GM18499 (cell line): Measurements from ENCODE around the gene TOR1AIP2.
"Not testable (repeated sequence)": the region's sequence is repeated elsewhere in the genome, so short reads cannot be mapped to it uniquely, and the experiment has no call there.

Source experiments
- ATAC-seq: cut with Tn5 transposase; IDR thresholded peaks from one replicate; pipeline ENCODE4 v1.9.1; 2021; ENCODE audit warnings: moderate number of reproducible peaks; ENCODE audit not compliant: insufficient read depth, unreplicated experiment

Gene TOR1AIP2

DNA sequence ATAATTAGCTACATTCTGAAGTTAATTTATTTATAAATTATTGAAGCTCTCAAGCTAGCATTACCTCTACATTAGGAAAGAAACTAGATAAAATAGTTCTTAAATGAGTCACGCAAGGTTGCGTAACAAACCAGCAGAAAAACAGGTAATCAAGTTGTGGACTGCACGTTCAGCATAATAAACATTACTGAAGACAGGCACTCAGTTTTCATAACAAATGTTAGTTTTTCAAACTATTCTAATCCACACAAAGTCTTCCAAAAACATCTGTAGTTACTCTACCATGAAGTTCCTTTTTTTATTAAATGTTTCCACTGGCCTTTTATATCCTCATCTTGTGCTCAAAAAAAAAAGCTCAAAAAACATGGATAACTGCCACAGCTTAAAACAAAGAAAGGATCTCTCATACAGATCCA, 1.3 kb downstream of the TOR1AIP2 start:
- ATAC-seq = no peak

DNA sequence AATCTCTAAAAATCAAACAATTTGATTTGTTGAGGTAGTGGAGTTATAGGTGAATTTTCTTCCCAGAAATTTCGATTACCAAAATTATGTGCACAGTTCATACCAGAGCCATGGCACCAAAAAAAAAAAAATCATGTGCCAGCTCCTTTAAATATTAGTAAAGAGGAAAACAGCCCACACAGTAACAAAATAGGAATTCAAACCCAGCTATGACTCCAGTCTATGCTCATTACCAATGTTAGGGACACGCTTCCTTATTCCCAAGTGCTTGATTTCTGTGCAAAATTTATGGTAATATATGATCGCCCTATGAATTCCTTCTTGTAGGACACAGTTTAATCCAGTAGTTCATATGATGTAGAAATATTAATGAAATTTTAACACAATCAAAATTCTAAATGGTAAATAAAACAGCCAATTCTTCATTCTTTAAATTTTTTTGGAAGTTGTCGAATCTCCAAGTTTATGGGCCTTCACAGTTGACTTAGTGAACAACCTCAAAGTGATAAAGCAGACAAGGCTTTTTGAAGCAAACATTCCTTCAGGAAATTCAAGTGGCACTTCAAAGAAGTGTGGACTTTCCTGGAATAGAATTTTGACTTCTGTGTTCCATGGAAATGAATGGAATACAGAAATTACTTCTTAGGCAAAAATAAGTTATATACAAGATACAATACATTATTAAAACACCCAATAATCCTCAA, 1.9 kb downstream of the TOR1AIP2 start:
- ATAC-seq = no peak

DNA sequence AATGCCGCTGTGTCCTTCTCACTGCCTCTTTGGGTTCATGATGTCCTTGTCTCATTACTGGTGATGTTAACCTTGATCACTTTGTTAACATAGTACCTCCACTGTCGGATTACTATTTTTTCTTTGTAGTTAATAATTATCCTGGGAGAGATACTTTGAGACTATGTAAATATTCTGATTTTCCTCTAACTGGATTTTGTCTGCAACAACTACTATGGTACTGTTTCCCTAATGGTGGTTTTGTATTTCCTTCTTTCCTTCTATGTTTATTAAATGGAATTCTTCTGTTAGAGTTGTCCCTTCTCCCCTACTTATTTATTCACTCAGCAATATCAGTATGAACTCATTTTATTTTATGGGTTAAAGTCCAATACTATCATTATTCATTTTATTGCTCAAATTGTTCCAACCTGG, 4.2 kb downstream of the TOR1AIP2 start:
- ATAC-seq = no peak

DNA sequence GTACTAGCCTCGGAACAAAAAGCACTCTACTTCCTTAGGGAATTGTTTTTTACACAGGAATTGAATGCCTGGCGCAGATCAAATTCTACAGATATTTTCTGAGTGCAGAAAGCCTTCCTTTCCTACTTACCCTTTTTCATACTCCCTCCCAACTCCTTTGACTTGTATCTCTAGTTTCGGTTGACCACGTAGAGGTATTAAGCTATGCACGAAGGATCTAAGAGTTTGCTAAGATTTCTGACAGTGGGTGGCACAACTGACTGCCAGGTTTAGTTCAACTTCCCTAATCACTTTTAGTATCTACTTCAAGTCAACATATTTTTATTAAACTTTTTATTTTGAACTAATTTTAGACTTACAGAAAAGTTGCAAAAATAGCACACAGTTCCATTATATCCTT, 5.0 kb downstream of the TOR1AIP2 start:
- ATAC-seq = no peak

DNA sequence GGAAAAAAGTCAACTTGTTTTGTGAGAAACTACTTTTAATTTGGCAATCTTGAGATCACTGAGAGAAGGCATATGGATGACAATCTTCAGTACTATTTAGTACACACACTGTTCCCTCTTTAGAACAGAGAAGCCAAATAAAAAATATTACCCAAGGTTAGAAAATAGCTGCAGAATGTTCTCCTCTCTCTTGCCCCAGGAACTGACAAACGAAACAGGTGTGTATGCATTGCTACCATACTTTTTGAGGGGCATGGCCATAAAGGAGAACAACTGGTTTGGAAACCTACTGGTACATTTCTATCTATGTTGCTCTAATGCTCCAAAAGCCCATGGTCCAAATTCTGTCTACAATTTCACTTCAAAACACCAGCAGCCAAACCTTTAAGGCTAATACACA, 5.7 kb downstream of the TOR1AIP2 start:
- no peak for ATAC-seq

DNA sequence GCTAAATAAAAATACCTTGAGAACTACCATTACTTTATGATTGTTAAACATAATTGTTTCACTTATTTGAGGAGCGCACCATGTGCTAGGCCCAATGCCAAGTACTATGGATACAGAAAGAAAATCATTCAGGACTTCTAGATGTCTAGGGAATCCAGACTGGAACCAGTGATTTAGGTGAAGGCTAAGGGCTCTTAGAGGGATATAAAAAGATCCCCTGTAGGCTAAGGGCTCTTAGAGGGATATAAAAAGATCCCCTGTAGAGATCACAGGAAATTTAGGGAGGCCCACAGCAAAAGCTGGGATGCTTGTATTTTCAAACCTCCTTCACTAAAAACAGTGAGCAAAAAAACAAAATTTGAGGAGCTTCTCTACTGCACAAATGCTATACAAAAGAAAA, 6.7 kb downstream of the TOR1AIP2 start:
- ATAC-seq = no peak

DNA sequence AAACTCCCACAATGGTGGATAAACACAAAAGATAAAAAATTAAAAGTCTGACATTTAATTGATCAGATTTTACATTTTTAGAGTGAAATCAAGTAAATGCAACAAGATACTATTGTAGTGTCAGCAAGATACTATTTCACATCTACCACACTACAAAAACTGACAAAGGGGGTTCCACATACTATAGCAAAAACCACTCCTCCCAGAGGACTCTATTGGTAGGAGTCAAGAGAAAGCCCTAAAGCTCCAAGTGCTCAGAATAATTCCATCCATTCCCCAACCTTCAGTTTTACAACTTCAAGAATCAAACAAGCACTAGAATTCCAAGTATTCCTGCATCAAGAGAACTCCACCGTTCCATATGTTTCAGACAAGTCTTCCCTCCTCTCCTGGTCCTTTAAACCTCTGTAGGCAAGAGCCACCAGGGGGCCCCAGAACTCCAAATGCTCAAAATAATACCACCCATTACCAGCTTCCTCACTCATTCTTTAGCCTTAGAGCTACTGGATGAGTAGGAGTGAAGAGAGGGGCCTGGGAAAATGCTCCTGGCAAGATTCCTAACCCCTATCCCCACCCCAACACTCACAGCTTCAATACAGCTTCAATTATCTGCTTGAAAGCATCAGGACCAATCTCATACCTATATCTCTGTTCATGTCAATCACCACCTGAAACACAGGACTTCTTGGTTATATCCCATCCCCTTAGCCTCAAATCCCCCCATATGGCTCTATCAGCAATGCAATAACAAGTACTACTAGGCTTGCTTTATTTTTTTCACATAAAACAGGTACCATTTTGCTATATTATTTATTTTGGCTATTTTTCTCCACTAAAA, 9.9 kb downstream of the TOR1AIP2 start:
- ATAC-seq = no peak

DNA sequence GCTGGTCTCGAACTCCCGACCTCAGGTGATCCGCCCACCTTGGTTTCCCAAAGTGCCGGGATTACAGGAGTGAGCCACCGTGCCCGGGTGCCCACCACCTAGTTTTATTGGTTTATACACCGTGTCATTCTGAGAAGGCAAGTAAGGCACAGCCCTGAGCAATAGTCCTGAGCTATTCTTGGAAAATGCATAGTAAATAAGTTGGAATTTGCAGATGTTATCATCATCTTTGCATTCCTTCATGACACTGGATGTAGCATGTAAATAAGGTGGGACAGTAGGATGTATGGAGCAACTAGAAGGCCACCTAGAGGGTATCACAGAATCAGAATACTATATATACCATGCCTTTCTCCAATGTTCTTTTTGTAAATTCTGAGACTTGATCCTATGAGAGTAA, 11.0 kb downstream of the TOR1AIP2 start:
- ATAC-seq = no peak

DNA sequence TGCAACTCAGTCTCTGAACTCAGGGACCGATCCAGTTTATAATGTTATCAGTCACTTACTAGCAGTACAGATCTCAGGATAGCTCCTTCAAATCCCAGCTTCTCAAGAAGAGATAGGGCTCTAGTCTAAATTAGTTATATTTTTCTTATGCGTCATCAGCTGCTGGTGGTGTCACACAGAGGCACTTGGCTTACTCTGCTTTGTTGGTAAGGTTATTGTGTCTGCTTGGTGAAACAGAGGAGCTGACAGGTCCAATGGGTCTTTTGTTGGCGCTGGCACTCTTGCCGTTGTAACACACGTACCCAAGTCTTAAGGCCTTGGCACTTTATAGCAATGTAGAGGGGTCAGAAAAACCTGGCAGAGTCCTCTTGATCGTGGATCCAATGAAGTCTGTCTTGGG, 12.2 kb downstream of the TOR1AIP2 start:
- no peak for ATAC-seq

DNA sequence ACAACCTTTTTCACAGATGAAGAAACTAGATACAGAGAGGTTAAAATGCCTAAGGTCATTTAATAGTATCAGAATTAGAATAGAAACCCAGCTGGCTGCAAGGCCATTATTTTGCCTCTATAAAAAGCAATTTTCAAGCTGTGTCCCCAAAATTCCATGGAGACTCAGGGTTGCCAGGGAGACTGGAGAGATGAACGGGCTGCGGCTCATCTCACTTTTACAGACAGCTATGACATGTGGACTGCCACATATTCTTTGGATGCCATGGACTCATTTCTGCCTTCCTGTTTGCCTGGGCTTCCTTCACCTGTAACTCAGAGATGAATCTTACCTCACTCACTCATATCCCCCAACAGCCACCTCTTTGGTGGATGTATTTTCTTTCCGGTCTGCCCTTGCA, 17.0 kb downstream of the TOR1AIP2 start:
- no peak for ATAC-seq

DNA sequence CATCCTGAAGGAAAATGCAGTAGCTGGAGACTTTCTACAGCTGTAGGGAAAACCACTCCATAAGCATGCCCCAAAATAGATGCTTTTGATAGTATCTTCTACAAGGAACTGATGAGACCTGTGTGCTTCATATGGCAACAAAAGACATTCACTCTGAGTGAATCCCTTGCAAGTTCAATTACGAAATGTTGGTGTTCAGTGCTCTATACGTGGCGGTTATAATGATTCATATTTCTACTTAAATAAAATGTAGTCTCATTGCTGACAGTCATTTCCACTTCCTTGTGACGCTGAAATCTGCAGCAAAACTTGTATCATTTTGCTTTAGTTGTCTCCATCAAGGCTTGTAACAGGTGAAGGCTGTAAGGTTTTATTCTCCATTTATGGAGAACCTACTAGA, 20.6 kb downstream of the TOR1AIP2 start:
- no peak for ATAC-seq

DNA sequence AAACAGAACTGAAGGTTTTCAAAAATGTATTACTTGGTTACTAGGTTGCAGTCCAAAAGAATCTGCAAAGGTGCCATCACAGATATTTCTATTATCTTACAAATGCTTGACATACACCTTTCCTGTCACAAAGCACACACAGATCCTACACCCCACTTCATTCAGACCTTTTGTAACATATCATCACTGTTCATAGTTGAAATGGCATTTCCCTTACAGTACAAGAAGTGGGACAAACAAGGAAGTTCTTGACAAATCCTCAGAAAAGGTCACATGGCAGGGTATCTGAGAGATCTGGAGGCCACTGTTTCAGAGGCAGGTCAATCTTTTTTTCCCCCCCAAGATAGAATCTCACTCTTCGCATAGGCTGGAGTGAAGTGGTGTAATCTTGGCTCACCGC, 21.3 kb downstream of the TOR1AIP2 start:
- ATAC-seq = no peak

DNA sequence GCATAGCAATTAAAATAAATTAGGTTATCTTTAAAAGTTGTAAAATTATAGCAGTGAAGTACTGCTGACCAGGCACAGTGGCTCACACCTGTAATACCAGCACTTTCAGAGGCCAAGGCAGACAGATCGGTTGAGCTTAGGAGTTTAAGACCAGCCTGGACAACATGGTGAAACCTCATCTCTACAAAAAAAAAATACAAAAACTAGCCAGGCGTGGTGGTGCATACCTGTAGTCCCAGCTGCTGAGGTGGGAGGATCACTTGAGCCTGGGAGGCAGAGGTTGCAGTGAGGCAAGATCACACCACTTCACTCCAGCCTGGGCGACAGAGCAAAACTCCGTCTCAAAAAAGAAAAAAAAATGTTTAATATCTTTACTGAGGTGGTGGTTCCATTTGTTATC, 21.8 kb downstream of the TOR1AIP2 start:
- ATAC-seq = not testable (repeated sequence)

DNA sequence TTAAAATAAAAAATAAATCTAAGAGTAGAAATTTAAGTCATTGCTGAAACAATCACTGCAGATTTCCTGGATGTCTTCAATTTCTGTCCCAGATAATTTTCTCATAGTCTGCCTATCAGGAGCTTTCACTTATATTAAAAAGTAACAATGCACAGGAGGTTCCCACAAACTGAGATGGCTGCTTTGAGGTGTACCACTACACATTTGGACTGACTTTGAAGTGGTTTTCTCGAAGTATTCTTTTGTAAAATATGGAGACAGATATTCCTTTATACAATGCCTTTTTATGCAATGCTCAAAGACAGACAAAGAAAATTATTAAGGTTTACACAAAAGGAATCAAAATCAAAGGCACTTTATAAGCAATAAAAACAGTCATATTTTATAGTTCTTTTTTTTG, 24.5 kb downstream of the TOR1AIP2 start:
- no peak for ATAC-seq

DNA sequence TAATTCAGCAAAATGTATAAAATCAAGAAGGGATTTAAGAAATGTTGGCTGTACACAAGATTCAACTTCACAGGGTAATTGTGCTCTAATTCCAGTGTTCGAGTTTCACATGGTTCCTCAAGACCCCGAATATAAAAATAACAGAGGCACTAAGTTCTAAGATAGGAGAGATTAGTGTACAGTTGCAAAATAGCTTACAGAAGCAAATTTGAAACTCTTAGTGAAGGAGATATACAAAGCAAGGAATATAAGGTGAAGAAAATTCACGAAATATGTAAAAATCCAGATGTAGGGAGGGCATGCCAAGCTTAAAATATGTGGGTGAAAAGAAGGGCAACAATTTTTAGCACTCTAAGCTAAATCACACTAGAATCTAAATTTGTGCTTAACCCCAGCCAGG, 29.4 kb downstream of the TOR1AIP2 start:
- no peak for ATAC-seq

DNA sequence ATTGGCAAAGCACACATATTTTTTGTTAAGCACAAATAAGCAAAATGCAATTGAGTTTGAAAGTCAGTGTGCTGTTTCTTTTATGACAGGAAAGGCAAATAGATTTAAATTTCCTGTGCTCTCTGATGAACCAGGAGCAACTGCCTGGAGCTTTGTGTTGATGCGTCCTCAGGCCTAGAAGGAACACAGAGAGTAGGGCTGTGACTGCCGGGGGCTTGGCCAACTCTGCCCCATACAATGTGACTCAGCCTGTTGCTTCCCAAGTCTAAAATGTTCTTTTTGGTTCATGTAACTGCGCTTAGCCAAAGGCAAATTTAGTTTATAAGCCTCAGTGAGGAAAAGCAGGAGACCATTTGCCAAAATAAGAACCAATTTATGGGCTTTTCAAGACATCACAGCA, 37.5 kb downstream of the TOR1AIP2 start:
- ATAC-seq = no peak

DNA sequence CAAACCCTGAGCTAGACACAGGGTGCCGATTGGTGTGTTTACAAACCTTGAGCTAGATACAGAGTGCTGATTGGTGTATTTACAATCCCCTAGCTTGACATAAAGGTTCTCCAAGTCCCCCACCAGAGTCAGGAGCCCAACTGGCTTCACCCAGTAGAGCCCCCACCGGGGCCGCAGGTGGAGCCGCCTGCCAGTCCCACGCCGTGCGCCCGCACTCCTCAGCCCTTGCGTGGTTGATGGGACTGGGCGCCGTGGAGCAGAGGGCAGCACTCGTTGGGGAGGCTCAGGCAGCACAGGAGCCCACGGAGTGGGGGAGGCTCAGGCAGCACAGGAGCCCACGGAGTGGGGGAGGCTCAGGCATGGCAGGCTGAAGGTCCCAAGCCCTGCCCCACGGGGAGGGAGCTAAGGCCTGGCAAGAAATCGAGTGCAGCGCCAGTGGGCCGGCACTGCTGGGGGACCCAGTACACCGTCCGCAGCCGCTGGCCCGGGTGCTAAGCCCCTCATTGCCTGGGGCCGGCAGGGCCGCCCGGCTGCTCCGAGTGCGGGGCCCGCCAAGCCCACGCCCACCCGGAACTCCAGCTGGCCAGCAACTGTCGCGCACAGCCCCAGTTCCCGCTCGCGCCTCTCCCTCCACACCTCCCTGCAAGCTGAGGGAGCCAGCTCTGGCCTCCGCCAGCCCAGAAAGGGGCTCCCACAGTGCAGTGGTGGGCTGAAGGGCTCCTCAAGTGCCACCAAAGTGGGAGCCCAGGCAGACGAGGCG, 40.7 kb downstream of the TOR1AIP2 start:
- not testable (repeated sequence) for ATAC-seq

DNA sequence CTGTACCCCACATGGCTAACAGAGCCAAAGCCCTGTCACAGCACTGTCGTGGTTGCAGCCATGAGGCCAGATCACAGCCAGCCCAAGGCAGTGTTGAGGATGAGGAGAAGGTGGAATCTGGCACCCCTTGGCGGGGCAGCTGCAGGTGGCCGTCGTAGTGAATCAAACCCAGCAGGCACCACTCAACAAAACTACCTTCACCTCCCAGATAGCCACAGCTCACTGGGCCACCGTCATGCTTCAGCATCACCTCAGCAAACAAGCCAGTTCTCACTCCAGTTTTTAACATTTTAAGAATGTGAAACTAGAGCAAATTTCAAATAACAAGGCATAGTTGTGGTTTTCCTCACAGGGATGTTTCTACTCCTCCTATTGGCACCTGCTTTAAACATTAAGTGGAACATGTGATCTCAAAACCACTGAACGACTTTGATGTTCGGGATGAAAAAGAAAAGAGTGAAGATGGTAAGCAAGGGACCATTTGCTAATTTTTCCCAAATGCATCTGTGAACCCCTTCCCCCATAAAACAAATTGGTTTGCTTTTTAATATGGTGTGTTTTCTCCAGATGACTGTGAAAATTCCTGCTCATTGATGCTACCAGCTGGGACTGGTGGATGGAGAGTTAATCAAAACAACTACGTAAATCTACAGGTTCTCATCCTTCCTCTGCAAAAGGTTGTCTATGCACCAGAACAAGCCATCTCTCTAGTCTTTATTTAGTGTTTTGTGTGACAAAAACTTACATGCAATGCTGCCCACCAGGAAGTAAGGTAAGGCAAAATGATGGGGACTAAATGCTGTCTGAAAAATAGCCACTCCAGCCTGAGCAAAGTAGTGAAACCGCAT, 45.5 kb downstream of the TOR1AIP2 start:
- no peak for ATAC-seq

DNA sequence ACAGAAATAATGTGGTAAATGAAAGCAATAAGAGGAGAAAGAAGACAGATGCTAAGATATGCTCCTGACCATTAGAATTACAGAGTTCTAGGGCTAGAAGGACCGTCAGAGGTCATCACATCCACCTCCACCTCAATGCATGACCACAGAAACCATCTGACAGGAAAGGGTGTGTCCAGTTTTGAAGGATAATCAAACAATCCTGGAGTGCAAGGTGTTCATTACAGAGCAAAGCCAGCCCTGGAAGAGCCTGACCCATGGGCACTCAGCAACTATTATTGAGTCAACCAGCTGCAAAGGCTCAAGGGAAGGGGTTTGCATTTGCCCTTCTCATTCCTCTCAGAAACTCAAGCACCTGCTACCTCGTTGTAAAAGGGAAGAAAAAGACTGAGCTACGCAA, 46.4 kb downstream of the TOR1AIP2 start:
- no peak for ATAC-seq

DNA sequence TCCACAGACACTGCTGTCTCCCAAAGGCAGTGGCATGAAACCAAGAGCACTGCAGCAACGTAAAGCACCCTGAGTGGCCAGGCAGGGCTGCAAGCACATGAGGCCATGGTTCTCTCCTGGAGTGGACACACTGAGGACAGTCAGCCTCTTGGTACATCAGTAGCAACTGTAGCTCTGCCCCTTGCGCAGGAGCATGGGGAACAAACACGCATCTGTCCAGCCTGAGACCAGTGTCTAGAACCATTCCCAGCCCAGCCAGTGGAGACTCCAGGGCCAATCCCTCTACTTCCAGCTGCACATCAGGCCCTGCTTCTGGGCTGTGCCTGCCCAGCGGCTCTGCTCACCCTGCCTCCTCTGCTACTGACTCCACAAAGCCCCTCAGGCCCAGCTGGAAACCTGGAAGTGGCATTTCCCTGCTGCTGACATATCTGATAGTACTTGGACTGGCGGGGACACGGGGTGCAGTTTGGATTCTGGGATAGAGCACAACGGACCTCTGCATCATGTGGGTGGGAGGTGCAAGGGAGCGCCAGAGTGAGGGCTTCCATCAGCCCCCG, 49.0 kb downstream of the TOR1AIP2 start:
- no peak for ATAC-seq
